GM23248 (cell line): ENCODE results near the gene PHACTR3.

Experiments used
- EZH2 ChIP-seq: fragments of 200-600 bp; sonication (generic); IDR thresholded peaks from 2 replicates; pipeline ENCODE4 v1.6.1; 2018; ENCODE audit warnings: antibody characterized with exemption, mild to moderate bottlenecking; ENCODE audit not compliant: insufficient read depth, poor library complexity, severe bottlenecking
- EZH2phosphoT487 ChIP-seq: fragments of 200-600 bp; sonication (generic); IDR thresholded peaks from 2 replicates; pipeline ENCODE4 v1.6.1; 2018; ENCODE audit warnings: antibody characterized with exemption, moderate library complexity, mild to moderate bottlenecking, low read depth; ENCODE audit not compliant: insufficient read depth

DNA sequence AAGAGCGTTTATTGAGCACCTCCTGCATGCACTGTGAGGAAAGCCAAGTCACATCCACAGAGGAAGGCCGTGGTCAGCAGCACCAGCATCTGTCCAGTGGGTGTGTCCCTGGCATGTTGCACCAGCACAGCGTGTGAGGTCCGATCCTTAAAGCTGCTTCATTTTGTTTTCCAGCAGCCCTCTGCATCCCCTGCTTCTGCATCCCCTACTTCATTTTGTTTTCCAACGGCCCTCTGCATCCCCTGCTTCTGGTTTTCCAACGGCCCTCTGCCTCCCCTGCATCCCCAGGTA is 181.3 kb downstream of the PHACTR3 start:
- TF ChIP-seq EZH2 (no peak), EZH2phosphoT487 (no peak)
